NCI-H2107 (cell line): ENCODE data around the gene SLC5A6.

Source experiments
- DNase-seq: peaks from one replicate; lab custom pipeline; 2025; lab: John Stamatoyannopoulos, UW

SLC5A6 gene

DNA sequence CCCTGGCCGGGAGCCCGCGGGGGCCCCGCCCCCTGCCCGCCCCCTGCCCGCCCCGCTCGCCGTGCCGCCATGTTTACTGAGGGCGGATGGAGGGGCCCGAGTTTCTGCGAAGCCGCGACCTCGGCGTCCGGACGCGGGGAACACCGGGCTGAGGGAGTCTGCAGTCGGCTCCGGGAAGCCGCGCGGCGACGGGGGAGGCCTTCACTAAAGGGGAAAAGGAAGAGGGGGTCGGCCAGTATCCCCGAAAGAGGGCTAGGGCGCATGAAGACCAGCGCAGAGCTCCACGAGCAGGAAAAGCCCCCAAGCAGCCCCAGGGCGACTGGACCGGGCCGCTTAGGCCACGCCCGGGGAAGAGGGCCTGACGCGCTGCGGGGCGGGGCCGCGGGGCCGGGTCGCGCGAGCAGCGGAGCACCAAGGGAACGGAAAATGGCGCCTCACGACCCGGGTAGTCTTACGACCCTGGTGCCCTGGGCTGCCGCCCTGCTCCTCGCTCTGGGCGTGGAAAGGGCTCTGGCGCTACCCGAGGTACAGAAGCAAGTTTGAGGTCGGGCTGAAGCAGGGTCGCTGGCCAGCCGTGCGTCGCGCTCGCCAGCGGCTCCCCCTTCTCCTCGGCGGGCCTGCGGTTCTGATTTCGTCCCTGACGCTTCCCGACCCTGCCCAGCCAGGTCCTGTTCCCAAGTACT is at the start of gene SLC5A6, which contains the start of gene ATRAID:
Gene SLC5A6, minus strand, starts transcription at position 326 of the 683 bp plus-strand sequence. CDS start 4,618 bp downstream, outside the sequence.
Gene ATRAID, plus strand, starts transcription at position 99 of the 683 bp plus-strand sequence. Its CDS starts 328 bp downstream, at position 427.
- DNase-seq = peak; percentile 67

- no peak for DNase-seq
These were observed 49.3 kb upstream of the SLC5A6 start for GRCh38 chr2:27261241-27261925.

DNA sequence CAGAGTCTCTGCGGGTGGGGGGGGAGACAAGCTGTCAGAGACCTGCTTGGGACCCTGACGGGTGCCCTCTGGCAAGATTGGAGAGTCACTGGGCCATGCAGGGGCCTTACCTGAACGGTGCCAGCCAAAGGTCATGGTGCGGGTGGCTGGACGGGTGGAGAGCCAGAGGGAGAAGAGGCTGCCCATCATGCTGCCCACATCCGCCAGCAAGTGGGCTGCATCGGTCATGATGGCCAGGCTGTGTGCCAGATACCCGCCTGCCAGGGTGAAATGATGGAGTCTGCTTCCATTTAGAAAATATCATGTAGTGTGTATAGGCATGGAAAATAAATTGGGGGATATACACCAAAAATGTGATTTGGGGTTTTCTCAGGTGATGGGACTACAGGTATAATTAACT is 46.0 kb upstream of the SLC5A6 start:
- DNase-seq = no peak

GRCh38 chr2:27256855-27257454 is 44.9 kb upstream of the SLC5A6 start:
- no peak for DNase-seq

DNA sequence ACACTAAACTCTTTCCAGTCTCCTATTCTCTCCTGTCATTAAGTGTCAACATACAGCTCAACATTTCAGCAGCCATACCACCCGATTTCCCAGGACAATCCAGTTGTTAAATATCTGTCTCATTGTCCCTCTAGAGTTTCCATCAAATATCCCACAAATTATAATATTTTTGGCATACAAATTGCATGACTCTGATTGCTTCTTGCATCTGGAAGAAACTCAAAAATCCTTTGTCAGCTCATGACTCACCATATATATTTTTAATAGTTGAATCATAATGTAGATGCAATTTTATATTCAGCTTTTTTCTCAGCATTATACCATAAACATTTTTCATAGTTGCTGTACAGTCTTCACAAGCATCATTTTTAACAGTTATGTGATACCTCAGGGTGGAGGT is 43.6 kb upstream of the SLC5A6 start:
- DNase-seq = no peak

- no peak for DNase-seq
These were observed 43.1 kb upstream of the SLC5A6 start for GRCh38 chr2:27255187-27255586.

DNA sequence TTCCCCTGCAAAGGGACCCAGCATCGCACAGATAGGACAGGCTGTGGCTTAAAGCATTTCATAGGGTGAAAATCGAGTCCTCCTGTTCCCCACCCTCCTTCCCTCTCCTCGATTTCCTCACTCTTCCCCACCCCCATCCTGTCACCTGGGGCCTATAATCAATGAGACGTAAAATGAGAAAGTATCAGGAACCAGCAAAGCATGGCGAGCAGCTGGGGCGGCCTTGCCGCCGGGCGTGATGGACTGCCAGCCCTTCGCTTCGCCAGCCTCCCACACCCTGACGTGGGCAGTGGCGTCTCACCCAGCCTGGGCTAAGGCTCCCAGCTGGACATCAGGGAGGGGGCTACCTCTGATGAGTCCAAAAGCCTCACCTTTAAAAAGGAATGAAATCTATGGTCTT is 39.7 kb upstream of the SLC5A6 start:
- DNase-seq = no peak

GRCh38 chr2:27250652-27251379 is 38.7 kb upstream of the SLC5A6 start:
- no peak for DNase-seq

DNA sequence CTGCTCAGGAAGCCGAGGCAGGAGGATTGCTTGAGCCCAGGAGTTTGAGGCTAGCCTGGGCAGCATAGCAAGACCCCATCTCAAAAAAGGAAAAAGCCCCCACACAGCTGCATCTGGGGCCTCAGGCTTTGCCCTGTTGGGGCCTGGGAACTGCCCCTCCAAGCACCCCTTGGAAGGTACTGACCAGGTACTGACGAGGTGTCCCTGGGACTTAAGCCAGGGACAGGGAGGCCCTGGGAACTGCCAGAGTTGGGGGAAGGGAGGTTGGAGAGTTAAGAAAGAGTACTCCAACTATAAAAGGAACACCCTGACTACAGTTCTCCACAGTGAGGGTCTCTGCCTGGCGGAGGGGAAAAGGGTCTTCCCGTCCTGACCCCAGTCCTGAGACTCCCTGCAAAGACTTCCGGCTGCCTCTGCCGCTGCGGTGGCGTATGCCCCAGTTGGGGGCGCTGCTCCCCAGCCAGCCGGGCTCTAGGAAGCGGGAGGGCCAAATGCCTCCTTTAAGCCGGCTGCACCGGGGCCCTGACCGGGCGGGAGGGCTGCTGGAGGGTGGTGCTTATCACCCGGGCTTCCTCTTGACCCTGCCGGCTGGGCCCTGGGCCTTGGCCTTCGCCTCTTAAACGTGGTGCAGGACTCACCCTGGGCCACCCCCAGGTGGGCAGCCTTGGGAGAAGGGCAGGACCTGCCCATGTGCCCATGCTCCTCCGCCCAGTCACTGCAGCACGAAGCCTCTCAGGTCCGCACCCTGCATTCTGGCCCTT is 38.0 kb upstream of the SLC5A6 start:
- DNase-seq = no peak

DNA sequence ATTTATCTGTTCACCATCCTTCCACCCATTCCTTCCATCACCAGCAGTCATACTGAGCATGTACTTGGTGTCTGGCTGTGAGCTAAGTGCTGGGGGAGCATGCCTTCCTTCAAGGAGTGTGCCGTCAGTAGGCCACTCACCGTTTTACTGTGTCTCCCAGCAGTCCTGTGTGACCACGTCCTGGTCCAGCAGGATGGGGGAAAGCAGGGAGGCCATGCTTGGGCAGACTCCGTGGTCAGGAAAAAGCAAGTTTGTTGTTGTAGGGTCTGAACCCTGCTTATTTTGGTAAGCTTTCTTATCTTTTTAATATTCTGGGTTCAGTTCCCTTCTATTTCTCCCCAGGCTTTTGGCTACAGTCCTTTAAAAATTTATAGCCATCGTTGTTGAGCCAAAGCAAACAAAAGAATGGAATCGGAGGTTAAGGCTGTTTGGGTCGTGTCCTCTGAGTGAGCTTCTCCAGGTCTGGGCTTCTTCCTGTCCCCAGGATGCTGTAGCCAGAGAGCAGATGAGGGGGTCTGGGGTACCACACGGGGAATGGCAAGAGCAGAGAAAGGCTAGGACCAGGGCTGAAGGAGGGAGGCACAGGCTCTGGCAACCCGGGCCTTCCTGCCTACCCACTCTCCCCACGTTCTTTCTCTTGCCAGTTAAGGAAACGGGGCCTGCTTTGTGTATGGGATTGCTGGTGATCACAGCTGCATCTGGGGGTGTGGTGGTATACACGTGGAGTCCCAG is 37.3 kb upstream of the SLC5A6 start:
- DNase-seq = no peak

- DNase-seq = no peak
These were observed 35.8 kb upstream of the SLC5A6 start for GRCh38 chr2:27247893-27248292.

DNA sequence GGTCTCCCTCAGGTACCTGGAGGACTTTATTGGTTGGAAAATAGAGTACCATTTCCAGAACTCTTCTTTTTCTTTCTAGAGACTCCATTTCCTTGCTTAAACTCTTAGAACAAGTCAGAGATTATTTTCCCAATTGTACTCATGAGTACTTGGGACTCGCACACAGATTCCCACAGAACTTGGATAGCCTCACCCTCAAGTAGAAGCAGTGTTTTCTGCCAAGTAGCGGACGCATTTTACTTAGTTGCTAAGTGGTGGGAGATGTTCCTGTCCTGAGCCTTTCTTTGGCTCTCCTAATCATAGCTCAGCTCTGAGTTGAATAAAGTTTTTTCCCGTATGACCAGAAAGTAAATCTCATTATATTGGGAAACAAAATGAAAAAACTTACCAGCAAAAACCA is 33.6 kb upstream of the SLC5A6 start:
- DNase-seq = no peak

GRCh38 chr2:27245116-27245515 is 33.0 kb upstream of the SLC5A6 start:
- no peak for DNase-seq

DNA sequence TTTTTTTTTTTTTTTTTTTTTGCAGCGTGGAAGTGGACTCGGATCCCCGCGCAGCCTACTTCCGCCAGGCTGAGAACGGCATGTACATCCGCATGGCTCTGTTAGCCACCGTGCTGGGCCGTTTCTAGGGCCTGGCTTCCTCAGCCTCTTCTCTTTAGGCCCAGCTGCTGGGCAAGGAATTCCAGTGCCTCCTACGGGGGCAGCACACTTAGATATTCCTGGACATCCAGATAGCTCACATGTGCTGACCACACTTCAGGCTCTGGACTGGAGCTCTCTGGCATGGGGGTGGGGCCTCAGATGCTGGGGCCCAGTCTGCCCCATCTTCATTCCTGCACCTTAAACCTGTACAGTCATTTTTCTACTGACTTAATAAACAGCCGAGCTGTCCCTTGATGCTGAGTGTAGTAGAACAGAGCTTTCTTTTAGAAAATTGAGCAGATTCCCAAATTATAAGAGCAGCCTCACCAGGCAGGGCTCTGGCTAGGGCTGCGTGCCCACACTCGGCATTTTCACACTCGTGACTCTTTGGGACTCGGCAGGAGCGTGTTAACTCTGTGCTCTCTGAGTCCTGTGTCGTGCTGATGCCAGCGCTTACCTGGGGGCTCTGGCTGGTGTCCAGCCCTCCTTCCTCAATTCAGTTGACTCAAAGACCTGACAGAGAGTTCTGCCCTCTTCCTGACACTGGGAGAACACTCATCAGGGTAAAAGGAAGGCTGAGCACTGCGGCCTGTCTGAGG is 31.5 kb upstream of the SLC5A6 start:
- DNase-seq = no peak

GRCh38 chr2:27242614-27242951 is 30.5 kb upstream of the SLC5A6 start:
- no peak for DNase-seq

DNA sequence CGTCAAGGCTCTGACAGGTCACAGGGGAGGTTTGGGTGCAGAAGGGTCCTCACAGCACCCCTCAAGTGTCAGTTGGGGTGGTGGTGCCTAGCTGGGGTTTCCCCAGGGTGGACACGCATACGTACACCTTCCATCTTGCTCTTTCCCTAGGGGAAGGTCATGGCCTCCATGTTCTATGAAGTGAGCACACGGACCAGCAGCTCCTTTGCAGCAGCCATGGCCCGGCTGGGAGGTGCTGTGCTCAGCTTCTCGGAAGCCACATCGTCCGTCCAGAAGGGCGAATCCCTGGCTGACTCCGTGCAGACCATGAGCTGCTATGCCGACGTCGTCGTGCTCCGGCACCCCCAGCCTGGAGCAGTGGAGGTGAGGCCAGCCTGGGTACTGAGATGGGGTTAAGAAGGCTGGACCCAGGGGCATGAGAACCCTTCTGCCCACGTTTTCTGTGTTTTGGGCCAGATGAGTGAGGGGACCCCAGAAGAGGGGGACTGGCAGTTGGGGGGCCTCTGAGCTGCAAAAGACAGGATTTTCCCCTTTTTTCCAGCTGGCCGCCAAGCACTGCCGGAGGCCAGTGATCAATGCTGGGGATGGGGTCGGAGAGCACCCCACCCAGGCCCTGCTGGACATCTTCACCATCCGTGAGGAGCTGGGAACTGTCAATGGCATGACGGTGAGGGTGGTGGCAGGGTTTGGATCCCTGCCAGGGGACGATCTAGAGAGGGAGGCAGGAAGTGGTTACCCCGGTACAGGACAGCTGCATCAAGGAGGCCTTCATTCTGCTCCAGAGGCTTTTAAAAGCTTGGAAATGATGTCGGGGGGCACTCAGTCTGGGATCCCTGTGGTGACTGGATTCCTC is 29.9 kb upstream of the SLC5A6 start:
- no peak for DNase-seq

DNA sequence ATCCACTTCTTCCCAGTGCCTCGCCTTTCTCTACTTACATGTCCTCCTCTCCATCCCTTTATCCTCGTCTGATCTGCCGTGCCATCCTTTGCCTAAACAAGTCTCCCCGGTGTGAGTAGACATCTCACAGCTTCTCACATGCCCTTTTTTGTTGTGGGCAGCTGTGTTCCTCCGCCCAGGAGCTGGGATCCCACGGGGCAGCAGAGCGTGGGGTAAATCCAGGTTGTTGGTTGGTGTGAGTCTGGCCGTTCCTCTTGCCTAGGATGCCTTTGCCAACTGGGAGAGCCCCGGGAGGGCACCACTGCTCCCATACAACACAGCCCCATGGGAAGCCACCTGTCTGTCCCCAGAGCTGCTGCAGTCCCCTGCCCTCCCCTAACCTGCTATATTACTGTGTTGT is 28.3 kb upstream of the SLC5A6 start:
- DNase-seq = no peak

DNA sequence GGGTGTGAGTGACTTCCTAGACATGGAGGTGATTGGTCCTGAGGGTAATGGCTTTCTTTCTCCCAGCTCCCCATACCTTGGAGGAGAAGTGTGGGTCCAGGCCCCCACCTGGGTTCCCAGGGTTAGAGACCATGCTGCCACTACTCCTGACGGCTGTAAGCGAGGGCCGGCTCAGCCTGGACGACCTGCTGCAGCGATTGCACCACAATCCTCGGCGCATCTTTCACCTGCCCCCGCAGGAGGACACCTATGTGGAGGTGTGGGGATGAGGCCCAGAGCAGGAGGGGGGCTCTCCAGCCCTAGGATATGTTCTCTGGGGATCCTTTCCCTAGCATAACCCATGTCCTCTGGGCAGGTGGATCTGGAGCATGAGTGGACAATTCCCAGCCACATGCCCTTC is 26.9 kb upstream of the SLC5A6 start:
- DNase-seq = no peak

DNA sequence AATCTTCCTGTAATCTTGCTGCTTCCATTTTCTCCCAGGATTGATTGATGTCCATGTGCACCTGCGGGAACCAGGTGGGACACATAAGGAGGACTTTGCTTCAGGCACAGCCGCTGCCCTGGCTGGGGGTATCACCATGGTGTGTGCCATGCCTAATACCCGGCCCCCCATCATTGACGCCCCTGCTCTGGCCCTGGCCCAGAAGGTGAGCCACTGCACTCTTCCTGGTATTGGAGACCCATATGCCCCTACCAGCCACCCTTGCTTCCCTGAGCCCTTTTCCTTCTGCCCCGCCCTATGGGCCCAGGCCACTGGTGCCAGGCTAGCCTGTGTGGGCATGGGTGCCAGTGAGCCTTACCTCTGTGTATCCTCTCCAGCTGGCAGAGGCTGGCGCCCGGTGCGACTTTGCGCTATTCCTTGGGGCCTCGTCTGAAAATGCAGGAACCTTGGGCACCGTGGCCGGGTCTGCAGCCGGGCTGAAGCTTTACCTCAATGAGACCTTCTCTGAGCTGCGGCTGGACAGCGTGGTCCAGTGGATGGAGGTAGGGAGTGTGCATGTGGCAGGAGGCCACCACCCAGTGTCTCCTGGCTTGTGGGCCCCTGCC is 25.4 kb upstream of the SLC5A6 start:
- no peak for DNase-seq
